Central memory CD4-positive, alpha-beta T cell (primary cell): ENCODE data around the gene STAB2.
"Not testable (repeated sequence)": the region's sequence is repeated elsewhere in the genome, so short reads cannot be mapped to it uniquely, and the experiment has no call there.

Source experiments
- DNase-seq: peaks from one replicate; pipeline ENCODE4 v3.0.0; 2022

The STAB2 gene

DNA sequence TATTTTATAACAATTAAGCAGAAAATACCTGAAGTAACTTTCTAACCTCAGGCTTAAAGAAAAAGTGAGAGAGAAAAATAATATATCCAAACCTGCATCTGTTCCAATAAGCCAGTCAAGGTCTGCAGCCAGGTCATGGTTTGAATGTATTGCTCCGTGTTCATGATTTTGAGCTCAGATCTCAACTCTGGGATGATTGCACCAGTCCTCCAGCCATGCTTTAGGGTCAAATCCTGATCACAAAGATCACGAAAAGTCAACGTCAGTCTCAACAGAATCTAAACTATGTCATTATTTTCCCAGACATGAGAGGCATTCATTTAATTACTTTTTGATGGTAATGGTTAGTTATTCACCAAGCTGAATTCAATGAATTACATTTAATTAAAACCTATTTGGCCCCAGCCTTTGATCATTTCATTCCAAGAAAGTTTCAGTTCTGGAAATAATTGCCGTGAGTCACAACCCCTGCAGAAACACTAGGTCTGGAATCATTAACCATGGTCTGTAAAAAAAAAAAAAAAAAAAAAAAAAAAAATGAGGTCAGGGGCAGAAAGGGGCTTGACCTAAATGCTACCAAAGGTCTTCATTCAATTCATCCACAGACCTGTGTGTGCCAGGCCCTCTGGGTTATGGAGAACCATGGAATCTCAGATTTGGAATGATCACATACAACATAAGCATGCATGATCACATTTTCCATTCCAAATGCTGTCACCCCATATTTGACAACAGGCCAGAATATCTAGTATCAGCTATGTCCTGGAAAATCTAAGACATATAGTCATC, 198.4 kb downstream of the STAB2 start:
- no peak for DNase-seq

GRCh38 chr12:103786201-103786600, 199.1 kb downstream of the STAB2 start:
- DNase-seq: no peak

- no peak for DNase-seq
Observed at GRCh38 chr12:103791350-103791920, 204.4 kb downstream of the STAB2 start.

GRCh38 chr12:103793046-103793445, 206.0 kb downstream of the STAB2 start:
- no peak for DNase-seq

GRCh38 chr12:103793512-103794045, 206.5 kb downstream of the STAB2 start:
- DNase-seq: no peak

- no peak for DNase-seq
Observed at GRCh38 chr12:103794309-103795213, 207.5 kb downstream of the STAB2 start.

DNA sequence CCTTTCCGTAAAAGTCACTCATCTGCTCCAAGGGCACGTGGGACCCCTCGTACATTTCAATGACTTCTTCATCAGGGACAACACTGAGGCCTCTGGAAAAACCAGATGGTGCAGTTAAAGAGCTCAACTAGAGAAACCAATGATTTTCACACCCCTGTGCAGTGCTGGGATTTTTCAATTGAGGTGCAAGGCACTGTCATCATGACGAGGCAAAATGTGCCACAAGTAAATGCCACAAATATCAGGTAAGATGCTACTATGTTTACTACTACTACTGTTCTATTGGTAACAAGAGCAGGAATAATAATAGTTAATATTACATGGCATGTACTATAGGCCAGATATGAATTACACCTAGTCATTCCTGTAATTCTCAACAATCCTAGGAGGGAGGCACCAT, 211.5 kb downstream of the STAB2 start:
- DNase-seq: no peak

GRCh38 chr12:103799504-103799856, 212.4 kb downstream of the STAB2 start:
- no peak for DNase-seq

DNA sequence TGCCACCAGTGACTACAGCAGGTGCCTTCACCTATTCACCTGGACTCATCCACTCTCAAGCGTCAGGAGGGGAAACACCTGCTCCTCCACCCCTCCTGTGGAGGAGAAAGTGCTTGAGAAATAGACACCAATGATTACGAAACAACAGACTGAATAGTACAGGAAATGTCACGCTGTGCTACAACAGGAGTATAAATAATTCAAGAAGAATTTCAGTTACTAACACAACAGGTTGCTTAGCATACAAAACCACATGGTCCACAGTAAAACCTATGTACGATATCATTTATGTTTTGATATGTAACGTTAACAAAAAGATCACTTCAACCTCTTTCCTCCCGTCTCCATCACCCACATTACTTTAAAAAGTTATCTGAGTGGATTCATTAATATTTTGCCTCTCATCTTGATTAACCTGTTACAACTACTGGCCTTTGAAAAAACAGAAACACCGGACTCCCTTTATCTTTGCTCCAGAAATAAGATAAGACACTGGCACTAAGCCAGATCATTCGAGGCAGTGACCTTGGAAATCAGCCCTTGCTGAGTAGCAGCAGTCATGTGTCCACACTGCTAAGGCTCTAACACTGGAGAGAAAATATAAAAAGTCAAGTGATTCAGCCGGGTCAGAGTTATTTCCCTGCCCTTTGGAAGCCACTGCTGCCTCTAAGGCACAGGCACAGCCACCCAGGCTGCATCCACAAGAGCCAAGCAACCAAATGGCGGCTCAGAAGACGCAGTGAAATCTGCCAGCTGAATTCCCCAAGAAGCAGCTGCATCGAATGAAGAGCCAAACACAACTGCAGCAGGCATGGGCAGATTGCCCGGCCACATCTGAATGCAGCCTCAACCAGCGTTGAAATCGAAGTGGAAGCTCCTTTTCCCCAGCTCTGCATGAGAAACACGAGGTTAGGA, 213.0 kb downstream of the STAB2 start:
- no peak for DNase-seq

DNA sequence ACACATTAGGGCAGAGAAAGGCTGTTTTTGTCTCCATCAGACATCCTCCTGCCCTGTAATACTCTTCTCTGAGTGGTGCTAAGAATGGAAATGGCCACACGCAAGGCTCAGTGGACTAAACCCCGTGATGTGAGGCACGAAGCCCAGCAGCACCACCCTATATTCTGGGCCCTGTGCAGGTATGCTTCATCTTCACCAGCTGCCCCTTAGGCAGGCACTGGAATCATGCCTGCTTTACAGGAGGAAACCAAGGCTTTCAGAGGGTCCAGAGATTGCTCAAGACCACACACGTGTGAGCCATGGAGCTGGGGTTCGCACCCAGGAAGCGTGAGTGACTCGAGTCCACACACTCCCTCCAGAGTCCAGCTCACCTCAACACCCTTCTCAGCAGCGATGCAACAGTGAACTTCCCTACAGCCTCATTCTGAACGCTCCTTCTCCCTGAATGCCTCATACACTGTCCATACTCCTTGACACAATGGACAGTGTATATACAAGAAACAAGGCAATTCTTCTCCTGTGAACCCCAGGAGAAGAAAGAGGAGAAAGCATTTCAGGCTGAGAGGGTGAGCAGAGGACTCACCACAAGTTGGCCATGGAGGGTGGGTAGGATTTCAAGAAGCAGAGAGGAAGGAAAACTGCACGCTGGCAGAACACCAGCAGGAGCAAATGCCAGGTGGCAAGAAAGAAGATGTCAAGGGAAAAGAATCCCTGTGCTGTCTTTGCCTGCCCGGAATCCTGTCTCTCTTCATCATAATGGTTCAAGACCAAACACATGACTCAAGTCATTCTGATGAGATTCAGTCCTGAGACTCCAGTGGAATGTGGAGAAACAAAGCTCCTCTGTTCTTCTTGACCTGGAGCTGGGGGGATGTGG, 214.9 kb downstream of the STAB2 start:
- DNase-seq: no peak

DNA sequence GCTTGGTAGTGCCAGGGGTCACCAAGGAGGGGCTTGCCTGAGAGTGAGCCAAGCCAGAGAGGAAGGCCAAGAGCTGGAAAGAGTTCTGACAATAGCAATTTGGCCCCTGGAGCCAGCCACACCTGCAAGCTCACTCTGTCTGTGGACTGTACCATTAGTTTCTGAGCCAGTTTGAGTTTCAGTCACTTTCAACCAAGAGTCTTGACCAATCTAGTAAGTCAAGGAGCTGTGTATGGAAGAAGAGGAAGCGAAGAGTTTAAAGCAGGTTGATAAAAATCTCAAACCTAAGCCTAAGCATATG, 215.5 kb downstream of the STAB2 start:
- no peak for DNase-seq

- DNase-seq: no peak
Observed at GRCh38 chr12:103803847-103804246, 216.8 kb downstream of the STAB2 start.

- DNase-seq: no peak
Observed at GRCh38 chr12:103805655-103806360, 218.7 kb downstream of the STAB2 start.

DNA sequence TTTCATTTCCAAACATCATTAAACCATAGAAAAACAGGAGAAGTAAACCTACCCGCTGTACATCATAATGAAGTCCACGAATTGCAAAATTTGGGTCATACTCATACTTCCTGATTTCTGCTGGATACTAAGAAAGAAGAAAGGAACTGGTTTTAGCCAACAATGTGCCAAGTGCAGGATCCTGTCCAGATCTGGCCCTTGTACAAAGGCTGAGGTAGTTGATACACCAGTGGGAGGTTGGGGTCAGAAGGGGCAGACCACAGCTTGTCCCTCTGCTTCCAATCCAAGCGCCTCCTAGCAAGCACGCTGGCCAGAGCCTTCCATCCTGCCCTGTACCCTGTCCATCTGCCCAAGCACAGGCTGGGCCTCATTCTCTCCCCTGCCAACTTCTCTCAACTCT, 219.7 kb downstream of the STAB2 start:
- DNase-seq: no peak

DNA sequence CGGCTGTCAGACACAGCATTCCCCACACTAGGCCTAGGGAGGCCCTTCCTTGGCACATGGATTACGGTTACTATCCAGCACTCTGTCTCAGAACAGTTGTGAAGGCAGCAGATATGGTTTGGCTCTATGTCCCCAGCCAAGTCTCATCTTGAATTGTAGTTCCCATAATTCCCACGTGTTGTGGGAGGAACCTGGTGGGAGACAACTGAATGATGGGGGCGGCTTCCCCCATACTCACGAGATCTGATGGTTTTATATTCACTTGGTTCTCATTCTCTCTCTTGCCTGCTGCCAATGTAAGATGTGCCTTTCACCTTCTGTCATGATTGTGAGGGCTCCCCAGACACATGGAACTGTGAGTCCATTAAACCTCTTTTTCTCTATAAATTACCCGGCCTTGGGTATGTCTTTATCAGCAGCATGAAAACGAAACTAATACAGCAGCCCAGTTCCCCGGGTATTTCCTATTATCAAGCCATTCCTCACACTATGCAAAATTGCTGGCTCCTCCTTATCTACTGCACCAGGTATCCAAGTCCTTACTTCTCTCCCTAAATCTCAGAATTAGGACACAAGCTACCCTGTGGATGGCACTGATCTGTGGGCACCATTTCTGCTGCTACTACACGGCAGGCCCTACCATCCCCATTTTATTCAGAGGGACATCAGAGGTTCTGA, 220.6 kb downstream of the STAB2 start:
- no peak for DNase-seq

GRCh38 chr12:103808239-103808880, 221.3 kb downstream of the STAB2 start:
- no peak for DNase-seq

GRCh38 chr12:103809154-103809553, 222.1 kb downstream of the STAB2 start:
- no peak for DNase-seq

- DNase-seq: not testable (repeated sequence)
Observed at GRCh38 chr12:103809639-103810038, 222.6 kb downstream of the STAB2 start.

DNA sequence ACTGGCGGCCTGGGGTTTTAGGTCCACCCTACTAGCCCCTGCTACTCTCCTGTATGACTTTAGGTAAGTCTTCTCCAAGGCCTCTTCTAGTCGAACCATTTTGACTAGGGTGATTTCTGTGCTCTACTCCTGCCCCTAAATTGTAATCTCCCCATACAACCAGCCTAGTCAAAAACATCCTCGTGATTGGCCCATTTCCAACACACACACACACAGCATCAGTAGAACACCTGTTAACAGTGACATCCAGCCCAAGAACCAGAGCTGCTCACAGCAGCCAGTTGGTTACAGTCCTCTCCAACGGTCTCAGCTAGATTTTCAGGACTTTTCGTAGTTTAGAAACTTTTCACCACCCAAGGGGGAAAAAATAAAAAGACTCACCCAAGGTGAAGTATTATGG, 223.0 kb downstream of the STAB2 start:
- no peak for DNase-seq

GRCh38 chr12:103811791-103812190, 224.7 kb downstream of the STAB2 start:
- no peak for DNase-seq
